ENCODE results near the gene CAP1.
"Not testable (repeated sequence)": the region's sequence is repeated elsewhere in the genome, so short reads cannot be mapped to it uniquely, and the experiment has no call there.

Gene CAP1

DNA sequence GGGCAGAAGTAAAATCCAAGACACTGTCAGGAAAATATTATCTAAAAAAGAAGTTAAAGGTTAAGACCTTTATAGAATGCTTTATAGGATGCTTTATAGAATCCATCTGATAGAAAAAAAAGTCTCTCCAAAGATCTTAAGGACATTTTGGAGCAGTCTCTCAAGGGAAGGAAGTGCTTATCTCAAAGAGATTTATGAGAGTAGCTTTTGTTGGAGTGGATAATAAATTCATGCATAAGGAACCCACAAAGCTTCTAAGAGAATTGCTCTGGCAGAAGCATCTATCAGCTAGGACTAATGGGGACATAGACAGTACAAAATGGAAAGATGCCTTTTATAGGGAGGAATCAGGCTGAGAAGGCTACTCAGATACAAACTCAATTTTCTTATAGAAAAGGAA, 12.9 kb upstream of the CAP1 start:
- H3K4me3 Mint-ChIP-seq, result no peak overlapping the region
- TF ChIP-seq, protein P1, sequence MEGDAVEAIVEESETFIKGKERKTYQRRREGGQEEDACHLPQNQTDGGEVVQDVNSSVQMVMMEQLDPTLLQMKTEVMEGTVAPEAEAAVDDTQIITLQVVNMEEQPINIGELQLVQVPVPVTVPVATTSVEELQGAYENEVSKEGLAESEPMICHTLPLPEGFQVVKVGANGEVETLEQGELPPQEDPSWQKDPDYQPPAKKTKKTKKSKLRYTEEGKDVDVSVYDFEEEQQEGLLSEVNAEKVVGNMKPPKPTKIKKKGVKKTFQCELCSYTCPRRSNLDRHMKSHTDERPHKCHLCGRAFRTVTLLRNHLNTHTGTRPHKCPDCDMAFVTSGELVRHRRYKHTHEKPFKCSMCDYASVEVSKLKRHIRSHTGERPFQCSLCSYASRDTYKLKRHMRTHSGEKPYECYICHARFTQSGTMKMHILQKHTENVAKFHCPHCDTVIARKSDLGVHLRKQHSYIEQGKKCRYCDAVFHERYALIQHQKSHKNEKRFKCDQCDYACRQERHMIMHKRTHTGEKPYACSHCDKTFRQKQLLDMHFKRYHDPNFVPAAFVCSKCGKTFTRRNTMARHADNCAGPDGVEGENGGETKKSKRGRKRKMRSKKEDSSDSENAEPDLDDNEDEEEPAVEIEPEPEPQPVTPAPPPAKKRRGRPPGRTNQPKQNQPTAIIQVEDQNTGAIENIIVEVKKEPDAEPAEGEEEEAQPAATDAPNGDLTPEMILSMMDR (IDR thresholded peaks at IDR 0.05; ENCODE audit: unreplicated experiment in 3 of 3), result no peak
- no peak overlapping the region for H3K27ac Mint-ChIP-seq
- H3K27me3 Mint-ChIP-seq (ENCODE audit: low read depth), result peaks cover 9% of the 10 kb centered on the region
- H3K36me3 Mint-ChIP-seq (ENCODE audit: low read depth), result no peaks in the 10 kb centered on the region
- peaks cover 8% of the 10 kb centered on the region for H3K9me3 Mint-ChIP-seq
- peaks cover 5% of the 10 kb centered on the region for H3K4me1 Mint-ChIP-seq

DNA sequence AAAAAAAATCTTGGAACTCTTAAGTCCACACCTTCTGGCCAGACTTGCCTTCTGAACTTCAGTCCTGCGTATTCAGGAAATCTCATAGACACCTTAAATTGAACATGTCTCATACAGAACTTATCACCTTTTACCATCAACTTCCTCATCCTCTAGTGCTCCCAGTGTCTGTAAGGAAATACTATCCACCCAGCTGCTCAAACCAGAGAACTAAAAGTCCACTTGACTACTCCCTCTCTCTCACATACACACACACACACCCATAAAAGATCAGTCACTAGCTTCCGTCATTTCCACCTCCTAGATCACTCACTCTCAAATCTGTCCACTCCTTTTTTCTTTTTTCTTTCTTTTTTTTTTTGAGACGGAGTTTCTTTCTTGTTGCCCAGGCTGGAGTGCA, 10.9 kb upstream of the CAP1 start:
- H3K27ac Mint-ChIP-seq, result no peak overlapping the region
- peaks cover 3% of the 10 kb centered on the region for H3K9me3 Mint-ChIP-seq
- no peaks in the 10 kb centered on the region for H3K36me3 Mint-ChIP-seq (ENCODE audit: low read depth)
- no peak overlapping the region for H3K4me3 Mint-ChIP-seq
- peaks cover 3% of the 10 kb centered on the region for H3K27me3 Mint-ChIP-seq (ENCODE audit: low read depth)
- TF ChIP-seq, protein P1 (IDR thresholded peaks at IDR 0.05; ENCODE audit: unreplicated experiment in 3 of 3), result no peak
- H3K4me1 Mint-ChIP-seq, result peaks cover 11% of the 10 kb centered on the region

DNA sequence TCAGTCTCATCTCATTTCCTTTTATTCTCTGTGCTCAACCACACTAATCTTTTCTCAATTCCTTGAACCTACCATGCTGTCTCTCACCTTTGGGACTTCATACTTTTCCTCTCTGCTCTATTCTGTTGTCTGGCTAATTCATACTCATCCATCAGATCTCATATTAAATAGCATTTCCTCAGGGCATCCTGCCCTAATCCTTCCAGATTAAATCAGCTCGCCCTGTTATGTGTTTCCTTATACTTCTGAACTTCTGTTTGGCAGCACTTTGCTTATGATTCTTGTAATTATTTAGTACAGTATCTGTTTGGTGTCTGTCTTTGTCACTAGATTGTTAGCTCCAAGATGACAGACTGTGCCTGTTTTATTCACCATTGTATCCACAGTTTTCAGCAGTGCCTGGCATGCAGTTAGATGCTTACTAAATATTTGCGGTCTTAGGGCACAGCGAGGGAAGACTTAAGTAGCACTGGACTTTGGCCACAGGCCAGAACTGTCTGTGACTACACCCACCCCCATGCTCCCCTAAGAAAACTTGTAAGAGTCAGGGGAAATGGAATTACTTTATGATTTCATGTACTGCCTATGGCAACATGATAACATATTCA, 9.9 kb upstream of the CAP1 start:
- Mint-ChIP-seq H3K36me3 (ENCODE audit: low read depth) (no peaks in the 10 kb centered on the region), H3K9me3 (peaks cover 3% of the 10 kb centered on the region), H3K27ac (no peak overlapping the region), H3K4me1 (peaks cover 11% of the 10 kb centered on the region), H3K27me3 (ENCODE audit: low read depth) (peaks cover 3% of the 10 kb centered on the region), H3K4me3 (no peak overlapping the region)
- TF ChIP-seq, protein P1 (IDR thresholded peaks at IDR 0.05; ENCODE audit: unreplicated experiment in 3 of 3), result no peak

DNA sequence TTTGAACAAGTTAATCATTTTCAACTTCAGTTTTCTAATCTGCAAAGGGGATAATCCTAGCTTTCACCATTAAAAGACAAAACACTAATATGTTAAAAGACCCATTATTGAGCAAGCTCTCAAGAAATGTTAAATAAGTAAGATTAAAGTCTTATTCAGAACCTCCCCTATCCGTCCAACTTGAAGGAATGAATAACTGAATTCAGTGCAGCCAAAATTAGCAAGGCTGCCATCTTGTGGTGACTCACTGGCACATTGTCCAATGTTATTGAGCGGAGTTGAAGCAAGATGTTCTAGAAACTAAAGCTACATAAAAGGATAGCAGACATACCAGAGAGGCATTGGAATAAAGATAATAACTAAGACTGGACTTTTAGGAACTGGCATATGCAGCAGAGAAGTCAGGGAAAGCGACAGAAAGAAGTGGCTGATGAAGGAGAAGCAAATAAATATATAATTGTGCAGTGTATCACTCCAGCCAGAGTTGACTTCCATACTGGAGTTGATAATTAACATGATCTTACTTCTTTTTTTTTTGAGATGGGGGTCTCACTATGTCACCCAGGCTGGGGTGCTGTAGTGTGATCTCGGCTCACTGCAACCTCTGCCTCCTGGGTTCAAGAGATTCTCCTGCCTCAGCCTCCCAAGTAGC, 8.2 kb upstream of the CAP1 start:
- TF ChIP-seq, protein P1 (IDR thresholded peaks at IDR 0.05; ENCODE audit: unreplicated experiment in 3 of 3), result peak; percentile 71 to 76 (median 73)
- peak overlapping the region in 2 of 3 experiments; percentile 1 to 32 for H3K27ac Mint-ChIP-seq
- no peaks in the 10 kb centered on the region for H3K36me3 Mint-ChIP-seq (ENCODE audit: low read depth)
- H3K4me1 Mint-ChIP-seq, result peaks cover 21% of the 10 kb centered on the region
- no peak overlapping the region for H3K4me3 Mint-ChIP-seq
- H3K27me3 Mint-ChIP-seq (ENCODE audit: low read depth), result no peaks in the 10 kb centered on the region
- no peaks in the 10 kb centered on the region for H3K9me3 Mint-ChIP-seq

DNA sequence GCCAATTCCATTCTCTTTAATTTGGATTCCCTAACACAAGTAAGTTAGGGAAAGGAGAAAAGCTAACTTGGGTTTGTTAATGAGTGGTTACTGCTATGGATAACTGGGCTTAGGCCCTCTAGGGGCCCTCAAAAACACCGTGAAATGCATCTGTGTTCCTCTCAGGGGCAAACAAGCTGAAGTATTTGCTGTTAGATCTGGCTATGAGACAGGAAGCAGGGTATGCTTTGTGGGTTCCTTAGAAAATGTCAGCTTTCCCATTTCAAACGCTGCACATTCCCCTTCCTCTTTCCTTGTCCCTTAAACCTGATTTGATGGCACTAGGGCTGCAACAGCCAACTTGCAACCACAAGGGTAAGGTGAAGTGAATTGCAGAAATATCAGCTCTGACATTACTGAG, 5.7 kb upstream of the CAP1 start:
- Mint-ChIP-seq H3K36me3 (ENCODE audit: low read depth) (no peaks in the 10 kb centered on the region), H3K27me3 (ENCODE audit: low read depth) (no peaks in the 10 kb centered on the region), H3K27ac (no peak overlapping the region), H3K9me3 (no peaks in the 10 kb centered on the region), H3K4me1 (peaks cover 39% of the 10 kb centered on the region), H3K4me3 (no peak overlapping the region)
- TF ChIP-seq, protein P1 (IDR thresholded peaks at IDR 0.05; ENCODE audit: unreplicated experiment in 3 of 3), result no peak

DNA sequence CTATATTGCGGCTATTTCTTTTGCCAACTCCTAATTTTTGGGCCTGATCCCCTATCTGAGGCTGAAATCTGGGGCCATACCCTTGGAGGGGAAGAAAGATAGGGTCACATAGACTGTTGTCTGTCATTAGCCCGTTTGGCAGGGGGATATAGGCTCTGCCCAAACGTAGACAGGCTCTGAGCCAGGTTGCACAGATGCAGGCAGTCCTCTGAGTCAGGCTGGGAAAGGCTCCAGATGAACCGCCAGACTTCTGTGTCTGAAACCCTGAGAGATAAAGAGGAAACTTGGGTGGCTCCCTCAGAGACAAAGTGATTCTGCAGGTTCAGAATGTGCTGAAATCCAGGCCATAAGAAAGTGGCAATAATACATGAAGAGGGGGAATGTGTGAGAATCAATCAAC, 4.0 kb upstream of the CAP1 start:
- peaks cover 49% of the 10 kb centered on the region for H3K4me1 Mint-ChIP-seq
- H3K27ac Mint-ChIP-seq, result peak overlapping the region in 2 of 3 experiments; percentile 74 to 80
- H3K4me3 Mint-ChIP-seq, result peak overlapping the region in 2 of 3 experiments; percentile 57 to 73
- no peaks in the 10 kb centered on the region for H3K36me3 Mint-ChIP-seq (ENCODE audit: low read depth)
- no peaks in the 10 kb centered on the region for H3K9me3 Mint-ChIP-seq
- TF ChIP-seq, protein P1 (IDR thresholded peaks at IDR 0.05; ENCODE audit: unreplicated experiment in 3 of 3), result no peak
- H3K27me3 Mint-ChIP-seq (ENCODE audit: low read depth), result no peaks in the 10 kb centered on the region

DNA sequence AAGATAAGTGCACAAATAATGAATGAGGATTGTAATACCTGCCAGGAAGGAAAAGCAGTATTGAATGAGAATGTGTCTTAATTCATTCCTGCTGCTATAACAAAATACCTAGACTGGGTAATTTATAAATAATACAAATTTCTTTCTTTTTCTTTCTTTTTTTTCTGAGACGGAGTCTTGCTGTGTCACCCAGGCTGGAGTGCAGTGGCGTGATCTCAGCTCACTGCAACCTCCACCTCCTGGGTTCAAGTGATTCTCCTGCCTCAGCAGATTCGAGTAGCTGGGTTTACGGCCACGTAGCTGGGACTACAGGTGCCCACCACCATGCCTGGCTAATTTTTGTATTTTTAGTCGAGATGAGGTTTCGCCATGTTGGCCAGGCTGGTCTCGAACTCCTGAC, 3.3 kb upstream of the CAP1 start:
- not testable (repeated sequence) for H3K4me3 Mint-ChIP-seq; H3K36me3 Mint-ChIP-seq (ENCODE audit: low read depth); H3K27ac Mint-ChIP-seq; H3K9me3 Mint-ChIP-seq; H3K27me3 Mint-ChIP-seq (ENCODE audit: low read depth)
- peaks cover 54% of the 10 kb centered on the region for H3K4me1 Mint-ChIP-seq
